Natural killer cell (primary cell): ENCODE data around the gene ERVK3-1. TPM values are rescaled to one million over a fixed set of nuclear protein-coding genes. Genes with fewer than 3 reads are reported as not detected.

Experiments
- ATAC-seq, 3 donors: fragments of 150-1000 bp in 2 of 3; fragments of 200-7000 bp in 1 of 3; cut with Tn5 transposase; 1 replicate in 1 of 3; 2 replicates in 2 of 3; pipeline ENCODE4 v1.10.0; 2021; ENCODE audit warnings: mild to moderate bottlenecking in 2 of 3, moderate library complexity in 2 of 3
- DNase-seq, 2 donors: peaks; one replicate each; pipeline versions ENCODE4 v3.0.0 to v3.0.0-alpha.2; 2013 to 2021; ENCODE audit warnings: mixed read lengths in 1 of 2
- H3K27ac ChIP-seq: one replicate; pipeline ENCODE4 v1.5.1; 2013; ENCODE audit warnings: mild to moderate bottlenecking, low read length
- H3K27me3 ChIP-seq: one replicate; pipeline ENCODE4 v1.6.1; 2013; ENCODE audit warnings: low read length; ENCODE audit not compliant: control insufficient read depth, insufficient read depth
- H3K36me3 ChIP-seq: one replicate; pipeline ENCODE4 v1.6.1; 2013; ENCODE audit warnings: low read length; ENCODE audit not compliant: control insufficient read depth, insufficient read depth
- H3K4me1 ChIP-seq: one replicate; pipeline ENCODE4 v1.6.1; 2013; ENCODE audit warnings: low read length; ENCODE audit not compliant: control insufficient read depth, insufficient read depth
- H3K4me3 ChIP-seq: one replicate; pipeline ENCODE4 v1.5.1; 2013; ENCODE audit warnings: low read length
- H3K9me3 ChIP-seq: one replicate; pipeline ENCODE4 v1.6.1; 2013; ENCODE audit warnings: low read length; ENCODE audit not compliant: control insufficient read depth, insufficient read depth
- H3K27ac Mint-ChIP-seq, 2 donors: one replicate each; pipeline ENCODE4 v1.8.0; 2022; ENCODE audit warnings: mild to moderate bottlenecking in 2 of 2, mixed read lengths in 2 of 2, moderate library complexity in 1 of 2
- H3K27me3 Mint-ChIP-seq, 2 donors: one replicate each; pipeline ENCODE4 v1.8.0; 2022; ENCODE audit warnings: low read depth in 2 of 2, mixed read lengths in 2 of 2
- H3K36me3 Mint-ChIP-seq: one replicate; pipeline ENCODE4 v1.8.0; 2022; ENCODE audit warnings: mixed read lengths
- H3K4me1 Mint-ChIP-seq, 2 donors: one replicate each; pipeline ENCODE4 v1.8.0; 2022; ENCODE audit warnings: mixed read lengths in 2 of 2
- H3K4me3 Mint-ChIP-seq: one replicate; pipeline ENCODE4 v1.8.0; 2022; ENCODE audit warnings: mild to moderate bottlenecking, moderate library complexity, mixed read lengths
- H3K9me3 Mint-ChIP-seq, 2 donors: one replicate each; pipeline ENCODE4 v1.8.0; 2022; ENCODE audit warnings: mixed read lengths in 2 of 2
- CTCF ChIP-seq: fragments of 200-600 bp; IDR thresholded peaks from one replicate; pipeline ENCODE4 v1.8.0; 2022; ENCODE audit warnings: antibody characterized with exemption
- WGBS: methylation state at CpG from one replicate; pipeline ENCODE4 v1.1.7; 2013; ENCODE audit warnings: missing lambda C conversion rate; ENCODE audit not compliant: insufficient coverage; 5-methylcytosine and 5-hydroxymethylcytosine counted together
- intact Hi-C: fragments of 100-400 bp; cut with micrococcal nuclease; formaldehyde crosslinking; loops from one replicate; pipeline ENCODE4 v1.14.2; 2022
- total RNA-seq, 4 donors: library from RNA; stranded (reverse); fragments of 120-200 nt in 1 of 4; gene quantifications; one replicate each; pipeline versions ENCODE4 v1.2.3 to v1.2.4, GENCODE V29; 2013 to 2022

ERVK3-1 gene
- total RNA-seq, 3 donors from 2014 or later (not counting 1 experiment from before 2014, with no cell fraction given): 96.1 to 142 (median 119) TPM

- Histone ChIP-seq H3K27me3 (no peaks in the 10 kb centered on the region), H3K36me3 (peaks cover 3% of the 10 kb centered on the region), H3K4me3 (no peak overlapping the region), H3K4me1 (peaks cover 13% of the 10 kb centered on the region), H3K9me3 (peaks cover 6% of the 10 kb centered on the region), H3K27ac (no peak overlapping the region)
- Mint-ChIP-seq H3K4me1 (peaks cover 30 to 40% of the 10 kb centered on the region in 2 donors), H3K4me3 (peak overlapping the region; percentile 96), H3K9me3 (no peaks in the 10 kb centered on the region), H3K36me3 (peaks cover 5% of the 10 kb centered on the region), H3K27me3 (no peaks in the 10 kb centered on the region), H3K27ac (peak overlapping the region; percentile 94 to 99)
- ATAC-seq (no peak), DNase-seq (no peak)
- no peak for TF ChIP-seq CTCF
- intact Hi-C loops: loop anchor here (2.0 kb wide), 1 partner anchor 97 kb away; the partner anchor contains the start of gene ZNF274
- 85% methylated on average over 4 of the region's 4 CpGs for WGBS
These were observed 25.3 kb upstream of the ERVK3-1 start for GRCh38 chr19:58279925-58280316.

GRCh38 chr19:58284199-58284598 lies 21.0 kb upstream of the ERVK3-1 start:
- Mint-ChIP-seq H3K4me3 (no peak overlapping the region), H3K27me3 (no peaks in the 10 kb centered on the region), H3K27ac (no peak overlapping the region), H3K9me3 (no peaks in the 10 kb centered on the region), H3K4me1 (peaks cover 21 to 24% of the 10 kb centered on the region in 2 donors), H3K36me3 (peaks cover 11% of the 10 kb centered on the region)
- no peak for DNase-seq
- no peak overlapping the region for H3K4me3 ChIP-seq
- no peaks in the 10 kb centered on the region for H3K27me3 ChIP-seq
- H3K27ac ChIP-seq: no peak overlapping the region
- peaks cover 5% of the 10 kb centered on the region for H3K4me1 ChIP-seq
- no peaks in the 10 kb centered on the region for H3K9me3 ChIP-seq
- no peak for TF ChIP-seq CTCF
- ATAC-seq: no peak
- intact Hi-C loops: no loop called here
- whole genome bisulfite sequencing: 98% methylated on average over 7 of the region's 7 CpGs
- H3K36me3 ChIP-seq: peaks cover 23% of the 10 kb centered on the region

- Mint-ChIP-seq H3K36me3 (peaks cover 41% of the 10 kb centered on the region), H3K27me3 (no peaks in the 10 kb centered on the region), H3K9me3 (peaks cover 0 to 3% of the 10 kb centered on the region in 2 donors), H3K4me1 (peaks cover 6 to 9% of the 10 kb centered on the region in 2 donors), H3K4me3 (no peak overlapping the region), H3K27ac (no peak overlapping the region)
- Histone ChIP-seq H3K4me3 (no peak overlapping the region), H3K27me3 (no peaks in the 10 kb centered on the region), H3K36me3 (peaks cover 40% of the 10 kb centered on the region), H3K27ac (no peak overlapping the region), H3K4me1 (no peaks in the 10 kb centered on the region), H3K9me3 (peaks cover 29% of the 10 kb centered on the region)
- WGBS: 95% methylated on average over 7 of the region's 7 CpGs
- intact Hi-C loops: no loop called here
- DNase-seq (no peak), ATAC-seq (no peak)
- TF ChIP-seq CTCF: no peak
These were observed 13.2 kb upstream of the ERVK3-1 start for GRCh38 chr19:58291943-58292342.

GRCh38 chr19:58294743-58295374 lies 10.3 kb upstream of the ERVK3-1 start:
- no peaks in the 10 kb centered on the region for H3K27me3 Mint-ChIP-seq
- H3K27ac Mint-ChIP-seq: no peak overlapping the region
- over 99% methylated on average over 22 of the region's 22 CpGs for WGBS
- peaks cover 29% of the 10 kb centered on the region for H3K36me3 ChIP-seq
- intact Hi-C loops: no loop called here
- H3K4me3 Mint-ChIP-seq: no peak overlapping the region
- no peak overlapping the region for H3K27ac ChIP-seq
- H3K4me1 Mint-ChIP-seq: peaks cover 6 to 9% of the 10 kb centered on the region in 2 donors
- ATAC-seq (no peak), DNase-seq (no peak)
- peaks cover 30% of the 10 kb centered on the region for H3K36me3 Mint-ChIP-seq
- TF ChIP-seq CTCF: no peak
- H3K4me3 ChIP-seq: no peak overlapping the region
- H3K27me3 ChIP-seq: no peaks in the 10 kb centered on the region
- peaks cover 0 to 3% of the 10 kb centered on the region in 2 donors for H3K9me3 Mint-ChIP-seq
- peaks cover 29% of the 10 kb centered on the region for H3K9me3 ChIP-seq
- no peaks in the 10 kb centered on the region for H3K4me1 ChIP-seq
